ENCODE data around the gene ATG7. TPM values are rescaled to one million over a fixed set of nuclear protein-coding genes. Genes with fewer than 3 reads are reported as not detected.
"Not testable (repeated sequence)": the region's sequence is repeated elsewhere in the genome, so short reads cannot be mapped to it uniquely, and the experiment has no call there.

ATG7 gene
- total RNA-seq, 2 donors from 2014 or later = 33.9 to 38.4 TPM

- Mint-ChIP-seq H3K4me1 (no peaks in the 10 kb centered on the region), H3K27ac (no peak overlapping the region), H3K9me3 (peaks cover 55% of the 10 kb centered on the region), H3K4me3 (no peak overlapping the region), H3K27me3 (ENCODE audit: insufficient read depth) (no peaks in the 10 kb centered on the region), H3K36me3 (ENCODE audit: low read depth) (peaks cover 38% of the 10 kb centered on the region)
- H3K27ac ChIP-seq (ENCODE audit: low read depth, low read length) = no peak overlapping the region
- H3K9me3 ChIP-seq (ENCODE audit: control insufficient read depth, low read length) = peaks cover 55% of the 10 kb centered on the region
- no peak for TF ChIP-seq CTCF (conservative IDR thresholded peaks at IDR 0.05)
- DNase-seq = no peak
- H3K36me3 ChIP-seq (ENCODE audit: control insufficient read depth, insufficient read depth, low read length) = peaks cover 6% of the 10 kb centered on the region
- no peaks in the 10 kb centered on the region for H3K4me1 ChIP-seq (ENCODE audit: control insufficient read depth, insufficient read depth, low read length)
- 82 to 100% methylated on average over 1 to 2 of the region's 2 CpGs for WGBS, 2 experiments (ENCODE audit: insufficient coverage in 1 of 2, insufficient read length in 1 of 2)
- no peaks in the 10 kb centered on the region for H3K27me3 ChIP-seq (ENCODE audit: control insufficient read depth, insufficient read depth, low read length, poor library complexity, severe bottlenecking)
- H3K4me3 ChIP-seq (ENCODE audit: low read length) = no peak overlapping the region
- no peak overlapping the region for H3K9ac ChIP-seq (ENCODE audit: extremely low read depth, low read length, poor library complexity, severe bottlenecking)
Observed at GRCh38 chr3:11405323-11405722, 133.1 kb downstream of the ATG7 start.

GRCh38 chr3:11407644-11408043, 135.4 kb downstream of the ATG7 start:
- no peak overlapping the region for H3K27ac Mint-ChIP-seq
- no peaks in the 10 kb centered on the region for H3K27me3 Mint-ChIP-seq (ENCODE audit: insufficient read depth)
- Histone ChIP-seq H3K4me1 (ENCODE audit: control insufficient read depth, insufficient read depth, low read length) (no peaks in the 10 kb centered on the region), H3K4me3 (ENCODE audit: low read length) (no peak overlapping the region), H3K9me3 (ENCODE audit: control insufficient read depth, low read length) (peaks cover 55% of the 10 kb centered on the region), H3K36me3 (ENCODE audit: control insufficient read depth, insufficient read depth, low read length) (peaks cover 6% of the 10 kb centered on the region), H3K27ac (ENCODE audit: low read depth, low read length) (no peak overlapping the region), H3K27me3 (ENCODE audit: control insufficient read depth, insufficient read depth, low read length, poor library complexity, severe bottlenecking) (no peaks in the 10 kb centered on the region), H3K9ac (ENCODE audit: extremely low read depth, low read length, poor library complexity, severe bottlenecking) (no peak overlapping the region)
- H3K4me3 Mint-ChIP-seq = no peak overlapping the region
- H3K9me3 Mint-ChIP-seq = peaks cover 60% of the 10 kb centered on the region
- 80 to 82% methylated on average over 1 of the region's 1 CpG for whole genome bisulfite sequencing, 2 experiments (ENCODE audit: insufficient coverage in 1 of 2, insufficient read length in 1 of 2)
- TF ChIP-seq CTCF (conservative IDR thresholded peaks at IDR 0.05) = no peak
- DNase-seq = no peak
- peaks cover 38% of the 10 kb centered on the region for H3K36me3 Mint-ChIP-seq (ENCODE audit: low read depth)
- H3K4me1 Mint-ChIP-seq = no peaks in the 10 kb centered on the region

GRCh38 chr3:11408324-11408859, 136.2 kb downstream of the ATG7 start:
- 92 to 96% methylated on average over 2 to 4 of the region's 4 CpGs for WGBS, 2 experiments (ENCODE audit: insufficient coverage in 1 of 2, insufficient read length in 1 of 2)
- H3K27me3 Mint-ChIP-seq (ENCODE audit: insufficient read depth); H3K36me3 ChIP-seq (ENCODE audit: control insufficient read depth, insufficient read depth, low read length); H3K4me1 Mint-ChIP-seq; H3K4me3 ChIP-seq (ENCODE audit: low read length); H3K27ac Mint-ChIP-seq; H3K4me3 Mint-ChIP-seq; H3K27me3 ChIP-seq (ENCODE audit: control insufficient read depth, insufficient read depth, low read length, poor library complexity, severe bottlenecking); H3K4me1 ChIP-seq (ENCODE audit: control insufficient read depth, insufficient read depth, low read length); H3K27ac ChIP-seq (ENCODE audit: low read depth, low read length); H3K9ac ChIP-seq (ENCODE audit: extremely low read depth, low read length, poor library complexity, severe bottlenecking); DNase-seq: not testable (repeated sequence)
- Mint-ChIP-seq H3K36me3 (ENCODE audit: low read depth) (peaks cover 38% of the 10 kb centered on the region), H3K9me3 (peaks cover 63% of the 10 kb centered on the region)
- peaks cover 55% of the 10 kb centered on the region for H3K9me3 ChIP-seq (ENCODE audit: control insufficient read depth, low read length)

GRCh38 chr3:11410564-11410963, 138.4 kb downstream of the ATG7 start:
- Histone ChIP-seq H3K9ac (ENCODE audit: extremely low read depth, low read length, poor library complexity, severe bottlenecking) (no peak overlapping the region), H3K36me3 (ENCODE audit: control insufficient read depth, insufficient read depth, low read length) (peaks cover 6% of the 10 kb centered on the region), H3K4me3 (ENCODE audit: low read length) (no peak overlapping the region), H3K27me3 (ENCODE audit: control insufficient read depth, insufficient read depth, low read length, poor library complexity, severe bottlenecking) (no peaks in the 10 kb centered on the region), H3K9me3 (ENCODE audit: control insufficient read depth, low read length) (peaks cover 39% of the 10 kb centered on the region), H3K4me1 (ENCODE audit: control insufficient read depth, insufficient read depth, low read length) (no peaks in the 10 kb centered on the region), H3K27ac (ENCODE audit: low read depth, low read length) (no peak overlapping the region)
- H3K27ac Mint-ChIP-seq = no peak overlapping the region
- TF ChIP-seq CTCF (conservative IDR thresholded peaks at IDR 0.05) = no peak
- H3K4me1 Mint-ChIP-seq = no peaks in the 10 kb centered on the region
- no peak for DNase-seq
- H3K36me3 Mint-ChIP-seq (ENCODE audit: low read depth) = peaks cover 34% of the 10 kb centered on the region
- H3K9me3 Mint-ChIP-seq = peaks cover 61% of the 10 kb centered on the region
- H3K4me3 Mint-ChIP-seq = no peak overlapping the region
- H3K27me3 Mint-ChIP-seq (ENCODE audit: insufficient read depth) = no peaks in the 10 kb centered on the region
